ENCODE data around the gene METTL26.

DNA sequence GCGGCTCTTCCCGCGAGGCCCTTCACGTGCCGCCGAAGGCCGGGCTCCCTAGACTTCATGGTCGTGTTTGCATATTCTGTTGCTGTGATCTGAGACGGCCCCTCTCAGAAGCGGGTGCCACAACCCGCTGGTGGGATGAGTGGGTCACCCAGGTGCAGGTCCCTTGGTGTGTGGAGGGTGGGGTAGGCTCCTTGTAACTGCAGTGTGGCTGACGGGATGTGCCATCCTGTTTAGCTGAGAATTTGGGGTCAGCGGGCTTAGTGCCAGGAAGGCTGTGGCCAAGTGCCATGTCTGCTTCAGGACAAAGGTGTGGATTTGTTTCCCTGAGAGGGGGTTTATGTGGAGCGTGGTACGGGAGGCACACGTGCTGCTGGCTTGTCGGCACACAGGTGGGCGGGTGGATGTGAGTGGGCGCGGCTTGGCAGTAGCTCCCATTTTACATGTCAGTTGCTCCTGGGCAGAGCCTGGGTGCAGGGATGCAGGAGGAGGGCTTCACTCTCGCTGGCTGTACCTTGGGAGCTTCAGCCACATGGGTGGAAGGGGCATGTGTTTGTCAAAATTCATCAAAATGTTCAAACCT lies 14.5 kb downstream of the METTL26 start:
- TF ChIP-seq NFATC4 (CRISPR knock-in tag; IDR thresholded peaks at IDR 0.05) (no peak), JUN (CRISPR knock-in tag; IDR thresholded peaks at IDR 0.05) (no peak), TEAD4 (CRISPR knock-in tag; IDR thresholded peaks at IDR 0.05) (no peak), SP1 (CRISPR knock-in tag; conservative IDR thresholded peaks at IDR 0.05) (no peak), RELA (CRISPR knock-in tag; IDR thresholded peaks at IDR 0.05; ENCODE audit: borderline replicate concordance) (no peak), GRHL2 (CRISPR knock-in tag; IDR thresholded peaks at IDR 0.05; ENCODE audit: insufficient replicate concordance, severe bottlenecking) (no peak), NFYB (CRISPR knock-in tag; conservative IDR thresholded peaks at IDR 0.05; ENCODE audit: low read depth) (no peak)
- TF ChIP-seq, protein P1, sequence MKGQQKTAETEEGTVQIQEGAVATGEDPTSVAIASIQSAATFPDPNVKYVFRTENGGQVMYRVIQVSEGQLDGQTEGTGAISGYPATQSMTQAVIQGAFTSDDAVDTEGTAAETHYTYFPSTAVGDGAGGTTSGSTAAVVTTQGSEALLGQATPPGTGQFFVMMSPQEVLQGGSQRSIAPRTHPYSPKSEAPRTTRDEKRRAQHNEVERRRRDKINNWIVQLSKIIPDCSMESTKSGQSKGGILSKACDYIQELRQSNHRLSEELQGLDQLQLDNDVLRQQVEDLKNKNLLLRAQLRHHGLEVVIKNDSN (CRISPR knock-in tag; IDR thresholded peaks at IDR 0.05) = no peak
- TF ChIP-seq, protein P2, sequence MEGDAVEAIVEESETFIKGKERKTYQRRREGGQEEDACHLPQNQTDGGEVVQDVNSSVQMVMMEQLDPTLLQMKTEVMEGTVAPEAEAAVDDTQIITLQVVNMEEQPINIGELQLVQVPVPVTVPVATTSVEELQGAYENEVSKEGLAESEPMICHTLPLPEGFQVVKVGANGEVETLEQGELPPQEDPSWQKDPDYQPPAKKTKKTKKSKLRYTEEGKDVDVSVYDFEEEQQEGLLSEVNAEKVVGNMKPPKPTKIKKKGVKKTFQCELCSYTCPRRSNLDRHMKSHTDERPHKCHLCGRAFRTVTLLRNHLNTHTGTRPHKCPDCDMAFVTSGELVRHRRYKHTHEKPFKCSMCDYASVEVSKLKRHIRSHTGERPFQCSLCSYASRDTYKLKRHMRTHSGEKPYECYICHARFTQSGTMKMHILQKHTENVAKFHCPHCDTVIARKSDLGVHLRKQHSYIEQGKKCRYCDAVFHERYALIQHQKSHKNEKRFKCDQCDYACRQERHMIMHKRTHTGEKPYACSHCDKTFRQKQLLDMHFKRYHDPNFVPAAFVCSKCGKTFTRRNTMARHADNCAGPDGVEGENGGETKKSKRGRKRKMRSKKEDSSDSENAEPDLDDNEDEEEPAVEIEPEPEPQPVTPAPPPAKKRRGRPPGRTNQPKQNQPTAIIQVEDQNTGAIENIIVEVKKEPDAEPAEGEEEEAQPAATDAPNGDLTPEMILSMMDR (IDR thresholded peaks at IDR 0.05) = no peak
- TF ChIP-seq, protein P3, sequence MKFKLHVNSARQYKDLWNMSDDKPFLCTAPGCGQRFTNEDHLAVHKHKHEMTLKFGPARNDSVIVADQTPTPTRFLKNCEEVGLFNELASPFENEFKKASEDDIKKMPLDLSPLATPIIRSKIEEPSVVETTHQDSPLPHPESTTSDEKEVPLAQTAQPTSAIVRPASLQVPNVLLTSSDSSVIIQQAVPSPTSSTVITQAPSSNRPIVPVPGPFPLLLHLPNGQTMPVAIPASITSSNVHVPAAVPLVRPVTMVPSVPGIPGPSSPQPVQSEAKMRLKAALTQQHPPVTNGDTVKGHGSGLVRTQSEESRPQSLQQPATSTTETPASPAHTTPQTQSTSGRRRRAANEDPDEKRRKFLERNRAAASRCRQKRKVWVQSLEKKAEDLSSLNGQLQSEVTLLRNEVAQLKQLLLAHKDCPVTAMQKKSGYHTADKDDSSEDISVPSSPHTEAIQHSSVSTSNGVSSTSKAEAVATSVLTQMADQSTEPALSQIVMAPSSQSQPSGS (CRISPR knock-in tag; IDR thresholded peaks at IDR 0.05; ENCODE audit: borderline replicate concordance, low read depth) = no peak
- TF ChIP-seq, protein P4, sequence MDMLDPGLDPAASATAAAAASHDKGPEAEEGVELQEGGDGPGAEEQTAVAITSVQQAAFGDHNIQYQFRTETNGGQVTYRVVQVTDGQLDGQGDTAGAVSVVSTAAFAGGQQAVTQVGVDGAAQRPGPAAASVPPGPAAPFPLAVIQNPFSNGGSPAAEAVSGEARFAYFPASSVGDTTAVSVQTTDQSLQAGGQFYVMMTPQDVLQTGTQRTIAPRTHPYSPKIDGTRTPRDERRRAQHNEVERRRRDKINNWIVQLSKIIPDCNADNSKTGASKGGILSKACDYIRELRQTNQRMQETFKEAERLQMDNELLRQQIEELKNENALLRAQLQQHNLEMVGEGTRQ (CRISPR knock-in tag; IDR thresholded peaks at IDR 0.05) = no peak
- TF ChIP-seq, protein P5, sequence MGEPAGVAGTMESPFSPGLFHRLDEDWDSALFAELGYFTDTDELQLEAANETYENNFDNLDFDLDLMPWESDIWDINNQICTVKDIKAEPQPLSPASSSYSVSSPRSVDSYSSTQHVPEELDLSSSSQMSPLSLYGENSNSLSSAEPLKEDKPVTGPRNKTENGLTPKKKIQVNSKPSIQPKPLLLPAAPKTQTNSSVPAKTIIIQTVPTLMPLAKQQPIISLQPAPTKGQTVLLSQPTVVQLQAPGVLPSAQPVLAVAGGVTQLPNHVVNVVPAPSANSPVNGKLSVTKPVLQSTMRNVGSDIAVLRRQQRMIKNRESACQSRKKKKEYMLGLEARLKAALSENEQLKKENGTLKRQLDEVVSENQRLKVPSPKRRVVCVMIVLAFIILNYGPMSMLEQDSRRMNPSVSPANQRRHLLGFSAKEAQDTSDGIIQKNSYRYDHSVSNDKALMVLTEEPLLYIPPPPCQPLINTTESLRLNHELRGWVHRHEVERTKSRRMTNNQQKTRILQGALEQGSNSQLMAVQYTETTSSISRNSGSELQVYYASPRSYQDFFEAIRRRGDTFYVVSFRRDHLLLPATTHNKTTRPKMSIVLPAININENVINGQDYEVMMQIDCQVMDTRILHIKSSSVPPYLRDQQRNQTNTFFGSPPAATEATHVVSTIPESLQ (CRISPR knock-in tag; IDR thresholded peaks at IDR 0.05) = no peak

Measured in WTC11 (cell line).